Epidermal melanocyte (primary cell): Measurements from ENCODE around the gene EXOSC6.
A peak's percentile ranks its signal among the peaks of the same experiment; 100 is the strongest.
"Not testable (repeated sequence)": the region's sequence is repeated elsewhere in the genome, so short reads cannot be mapped to it uniquely, and the experiment has no call there.

ENCODE experiments used
- DNase-seq: peaks from one replicate; pipeline ENCODE4 v3.0.0; 2011; ENCODE audit warnings: low spot score; ENCODE audit not compliant: insufficient read length

EXOSC6 gene

GRCh38 chr16:70254965-70255286 is 3.2 kb upstream of the EXOSC6 start:
- no peak for DNase-seq

GRCh38 chr16:70254180-70254964 is 2.6 kb upstream of the EXOSC6 start:
- no peak for DNase-seq

GRCh38 chr16:70253291-70254106 is 1.8 kb upstream of the EXOSC6 start:
- DNase-seq = no peak

- no peak for DNase-seq
Observed at GRCh38 chr16:70252355-70252988, 732 bp upstream of the EXOSC6 start.

GRCh38 chr16:70250748-70251628 is 752 bp downstream of the EXOSC6 start:
- peak; percentile 14 for DNase-seq

GRCh38 chr16:70249697-70250096 is 2.0 kb downstream of the EXOSC6 start:
- not testable (repeated sequence) for DNase-seq

GRCh38 chr16:70238773-70239172 is 13.0 kb downstream of the EXOSC6 start:
- not testable (repeated sequence) for DNase-seq

- not testable (repeated sequence) for DNase-seq
Observed at GRCh38 chr16:70231831-70232230, 19.9 kb downstream of the EXOSC6 start.

GRCh38 chr16:70226024-70226423 is 25.7 kb downstream of the EXOSC6 start:
- DNase-seq = not testable (repeated sequence)

- DNase-seq = not testable (repeated sequence)
Observed at GRCh38 chr16:70225430-70225829, 26.3 kb downstream of the EXOSC6 start.

- DNase-seq = not testable (repeated sequence)
Observed at GRCh38 chr16:70224645-70225044, 27.1 kb downstream of the EXOSC6 start.

- not testable (repeated sequence) for DNase-seq
Observed at GRCh38 chr16:70223971-70224513, 27.7 kb downstream of the EXOSC6 start.

GRCh38 chr16:70223216-70223615 is 28.5 kb downstream of the EXOSC6 start:
- not testable (repeated sequence) for DNase-seq

- DNase-seq = not testable (repeated sequence)
Observed at GRCh38 chr16:70222574-70222973, 29.2 kb downstream of the EXOSC6 start.

GRCh38 chr16:70218586-70218985 is 33.2 kb downstream of the EXOSC6 start:
- not testable (repeated sequence) for DNase-seq

GRCh38 chr16:70206382-70206781 is 45.4 kb downstream of the EXOSC6 start:
- not testable (repeated sequence) for DNase-seq

- not testable (repeated sequence) for DNase-seq
Observed at GRCh38 chr16:70204668-70205405, 46.9 kb downstream of the EXOSC6 start.

GRCh38 chr16:70204010-70204409 is 47.7 kb downstream of the EXOSC6 start:
- DNase-seq = not testable (repeated sequence)

- not testable (repeated sequence) for DNase-seq
Observed at GRCh38 chr16:70203508-70203907, 48.2 kb downstream of the EXOSC6 start.

GRCh38 chr16:70200063-70200462 is 51.7 kb downstream of the EXOSC6 start:
- not testable (repeated sequence) for DNase-seq
